Upper lobe of right lung (tissue), 1 donor: Measurements from ENCODE around the gene PHRF1. TPM values are rescaled to one million over a fixed set of nuclear protein-coding genes. Genes with fewer than 3 reads are reported as not detected.

ENCODE experiments used
- ATAC-seq: fragments of 200-7000 bp; cut with Tn5 transposase; one replicate; pipeline ENCODE4 v1.9.1; 2020; ENCODE audit warnings: mild to moderate bottlenecking, moderate library complexity
- DNase-seq: peaks from one replicate; pipeline ENCODE4 v3.0.0-alpha.2; 2020
- H3K27ac ChIP-seq: fragments of 200-600 bp; one replicate; pipeline ENCODE4 v1.8.0; 2022
- H3K27me3 ChIP-seq: fragments of 200-600 bp; one replicate; pipeline ENCODE4 v1.8.0; 2022; ENCODE audit warnings: mild to moderate bottlenecking
- H3K36me3 ChIP-seq: fragments of 200-600 bp; one replicate; pipeline ENCODE4 v1.8.0; 2022
- H3K4me1 ChIP-seq: fragments of 200-600 bp; one replicate; pipeline ENCODE4 v1.8.0; 2022
- H3K4me3 ChIP-seq: fragments of 200-600 bp; one replicate; pipeline ENCODE4 v1.8.0; 2022; ENCODE audit warnings: mild to moderate bottlenecking
- H3K9me3 ChIP-seq: fragments of 200-600 bp; one replicate; pipeline ENCODE4 v1.8.0; 2022
- CTCF ChIP-seq: fragments of 200-600 bp; IDR thresholded peaks from one replicate; pipeline ENCODE4 v1.8.0; 2022; ENCODE audit warnings: antibody characterized with exemption
- intact Hi-C: fragments of 100-400 bp; cut with DNase I; formaldehyde crosslinking; loops from one replicate; pipeline ENCODE4 v1.11.0; 2022
- total RNA-seq: library from RNA; stranded (reverse); fragmentation: NEBNext Ultra II Directional; extraction: Animal tissue kit (Norgen Biotek cat#: 25700); gene quantifications from one replicate; pipeline ENCODE4 v1.2.1, GENCODE V29; 2021
- donor health status: DM: no; HTN: yes; CAD: no; lungs with severe emphysema.

PHRF1 gene
- total RNA-seq, 1 donor from 2014 or later, result 31.0 TPM

GRCh38 chr11:636511-637332 is 60.5 kb downstream of the PHRF1 start, which contains the start of gene DRD4:
Gene DRD4, plus strand, starts transcription at chr11:637269. Its CDS starts 36 bp downstream, at chr11:637305.
- Histone ChIP-seq H3K27ac (no peak within 1 kb of the TSS), H3K36me3 (no peaks in the 10 kb centered on the region), H3K9me3 (no peaks in the 10 kb centered on the region), H3K4me3 (no peak within 1 kb of the TSS), H3K4me1 (peaks cover 4% of the 10 kb centered on the region), H3K27me3 (peaks cover 24% of the 10 kb centered on the region)
- peak; percentile 70 for ATAC-seq
- no peak for TF ChIP-seq CTCF
- DNase-seq, result no peak
- intact Hi-C loops, result no loop called here

- no peak for DNase-seq
- TF ChIP-seq CTCF, result no peak
- Histone ChIP-seq H3K27ac (no peak overlapping the region), H3K27me3 (peaks cover 24% of the 10 kb centered on the region), H3K4me1 (peaks cover 4% of the 10 kb centered on the region), H3K9me3 (no peaks in the 10 kb centered on the region), H3K36me3 (no peaks in the 10 kb centered on the region), H3K4me3 (no peak overlapping the region)
- intact Hi-C loops, result no loop called here
- ATAC-seq, result no peak
Observed at GRCh38 chr11:637333-637592, 61.0 kb downstream of the PHRF1 start.

- Histone ChIP-seq H3K27me3 (peaks cover 24% of the 10 kb centered on the region), H3K36me3 (no peaks in the 10 kb centered on the region), H3K4me3 (no peak overlapping the region), H3K27ac (no peak overlapping the region), H3K4me1 (peaks cover 4% of the 10 kb centered on the region), H3K9me3 (no peaks in the 10 kb centered on the region)
- no peak for DNase-seq
- no peak for TF ChIP-seq CTCF
- no peak for ATAC-seq
- intact Hi-C loops, result no loop called here
Observed at GRCh38 chr11:637593-638521, 61.6 kb downstream of the PHRF1 start.

- H3K36me3 ChIP-seq, result peaks cover 4% of the 10 kb centered on the region
- no peak overlapping the region for H3K27ac ChIP-seq
- no peak overlapping the region for H3K4me3 ChIP-seq
- H3K4me1 ChIP-seq, result peaks cover 4% of the 10 kb centered on the region
- TF ChIP-seq CTCF, result no peak
- intact Hi-C loops, result no loop called here
- no peaks in the 10 kb centered on the region for H3K9me3 ChIP-seq
- DNase-seq (no peak), ATAC-seq (no peak)
- H3K27me3 ChIP-seq, result peaks cover 24% of the 10 kb centered on the region
Observed at GRCh38 chr11:638631-639331, 62.5 kb downstream of the PHRF1 start.

GRCh38 chr11:639332-639955 is 63.2 kb downstream of the PHRF1 start:
- intact Hi-C loops, result no loop called here
- H3K9me3 ChIP-seq, result no peaks in the 10 kb centered on the region
- ATAC-seq (no peak), DNase-seq (no peak)
- H3K27me3 ChIP-seq, result peaks cover 24% of the 10 kb centered on the region
- no peak for TF ChIP-seq CTCF
- H3K36me3 ChIP-seq, result peaks cover 10% of the 10 kb centered on the region
- H3K4me1 ChIP-seq, result peaks cover 4% of the 10 kb centered on the region
- no peak overlapping the region for H3K4me3 ChIP-seq
- H3K27ac ChIP-seq, result no peak overlapping the region
